ENCODE measurements around the gene EPHB1.
A peak's percentile ranks its signal among the peaks of the same experiment; 100 is the strongest.

EPHB1 gene

DNA sequence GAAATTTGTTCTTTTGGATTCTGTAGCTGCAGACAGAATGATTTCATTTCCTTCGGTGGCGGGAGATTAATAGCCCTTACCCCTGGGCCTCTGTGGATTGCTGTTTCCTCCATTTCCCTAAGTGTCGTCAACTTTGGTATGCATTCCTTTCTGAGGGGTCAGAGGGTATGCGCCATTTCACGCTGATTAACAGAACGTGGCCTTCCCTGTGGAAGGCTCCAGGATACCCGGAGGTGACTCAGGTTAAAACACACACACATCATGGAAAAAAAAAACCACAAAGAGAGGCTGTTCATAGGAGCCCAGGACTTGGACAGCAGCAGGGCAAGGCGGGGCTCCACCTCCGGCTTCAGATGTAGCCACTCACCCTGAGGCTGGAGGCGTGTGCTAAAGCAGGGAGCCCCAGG lies 51.9 kb downstream of the EPHB1 start:
- no peak overlapping the region for H3K4me3 ChIP-seq (ENCODE audit: insufficient read length, low read depth)
- no peaks in the 10 kb centered on the region for H3K36me3 ChIP-seq (ENCODE audit: insufficient read depth, insufficient read length, low read length)
- no peaks in the 10 kb centered on the region for H3K9me3 ChIP-seq (ENCODE audit: insufficient read depth, low read length)
- TF ChIP-seq ZNF274 (IDR thresholded peaks at IDR 0.05; ENCODE audit: low read depth, low read length): no peak
- no peak for TF ChIP-seq YY1 (IDR thresholded peaks at IDR 0.05; ENCODE audit: insufficient read depth, insufficient read length)
- no peak for TF ChIP-seq SUZ12 (IDR thresholded peaks at IDR 0.05; ENCODE audit: extremely low read depth, insufficient read depth, insufficient read length)
- H3K9ac ChIP-seq (ENCODE audit: insufficient read length, low read depth): no peak overlapping the region
- H3K27me3 ChIP-seq (ENCODE audit: insufficient read depth, insufficient read length): no peaks in the 10 kb centered on the region
- peaks cover 5% of the 10 kb centered on the region for H3K4me1 ChIP-seq (ENCODE audit: insufficient read depth, insufficient read length)
- DNase-seq (ENCODE audit: low read depth, low spot score): peak; percentile 16

DNA sequence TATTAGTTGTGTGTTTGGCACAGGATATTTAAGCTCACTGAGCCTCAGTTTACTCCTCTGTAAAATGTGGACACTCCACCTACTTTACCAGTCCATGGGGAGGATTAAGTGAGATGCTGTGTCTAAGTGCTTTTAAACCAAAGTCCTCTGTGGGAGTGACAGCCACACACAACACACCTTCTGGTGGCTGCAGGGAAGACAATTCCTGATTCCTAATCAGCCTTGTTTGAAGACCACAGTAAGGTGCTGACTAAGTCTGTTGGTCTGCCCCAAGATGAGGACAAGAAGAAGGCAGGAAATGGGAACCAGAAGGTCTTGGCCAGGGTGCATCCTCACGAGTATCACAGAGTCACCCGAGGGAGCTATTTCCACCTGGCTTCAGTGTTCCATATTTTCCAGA lies 52.3 kb downstream of the EPHB1 start:
- TF ChIP-seq YY1 (IDR thresholded peaks at IDR 0.05; ENCODE audit: insufficient read depth, insufficient read length) (no peak), SUZ12 (IDR thresholded peaks at IDR 0.05; ENCODE audit: extremely low read depth, insufficient read depth, insufficient read length) (no peak), ZNF274 (IDR thresholded peaks at IDR 0.05; ENCODE audit: low read depth, low read length) (no peak)
- Histone ChIP-seq H3K4me1 (ENCODE audit: insufficient read depth, insufficient read length) (peaks cover 5% of the 10 kb centered on the region), H3K9me3 (ENCODE audit: insufficient read depth, low read length) (no peaks in the 10 kb centered on the region), H3K4me3 (ENCODE audit: insufficient read length, low read depth) (no peak overlapping the region), H3K36me3 (ENCODE audit: insufficient read depth, insufficient read length, low read length) (no peaks in the 10 kb centered on the region), H3K9ac (ENCODE audit: insufficient read length, low read depth) (no peak overlapping the region), H3K27me3 (ENCODE audit: insufficient read depth, insufficient read length) (no peaks in the 10 kb centered on the region)
- no peak for DNase-seq (ENCODE audit: low read depth, low spot score)

- no peak overlapping the region for H3K9ac ChIP-seq (ENCODE audit: insufficient read length, low read depth)
- no peak overlapping the region for H3K4me3 ChIP-seq (ENCODE audit: insufficient read length, low read depth)
- no peaks in the 10 kb centered on the region for H3K36me3 ChIP-seq (ENCODE audit: insufficient read depth, insufficient read length, low read length)
- no peak for DNase-seq (ENCODE audit: low read depth, low spot score)
- no peaks in the 10 kb centered on the region for H3K9me3 ChIP-seq (ENCODE audit: insufficient read depth, low read length)
- H3K4me1 ChIP-seq (ENCODE audit: insufficient read depth, insufficient read length): peaks cover 8% of the 10 kb centered on the region
- H3K27me3 ChIP-seq (ENCODE audit: insufficient read depth, insufficient read length): no peaks in the 10 kb centered on the region
- TF ChIP-seq SUZ12 (IDR thresholded peaks at IDR 0.05; ENCODE audit: extremely low read depth, insufficient read depth, insufficient read length) (no peak), ZNF274 (IDR thresholded peaks at IDR 0.05; ENCODE audit: low read depth, low read length) (no peak), YY1 (IDR thresholded peaks at IDR 0.05; ENCODE audit: insufficient read depth, insufficient read length) (no peak)
Measured at GRCh38 chr3:134849561-134849960, 54.5 kb downstream of the EPHB1 start.

DNA sequence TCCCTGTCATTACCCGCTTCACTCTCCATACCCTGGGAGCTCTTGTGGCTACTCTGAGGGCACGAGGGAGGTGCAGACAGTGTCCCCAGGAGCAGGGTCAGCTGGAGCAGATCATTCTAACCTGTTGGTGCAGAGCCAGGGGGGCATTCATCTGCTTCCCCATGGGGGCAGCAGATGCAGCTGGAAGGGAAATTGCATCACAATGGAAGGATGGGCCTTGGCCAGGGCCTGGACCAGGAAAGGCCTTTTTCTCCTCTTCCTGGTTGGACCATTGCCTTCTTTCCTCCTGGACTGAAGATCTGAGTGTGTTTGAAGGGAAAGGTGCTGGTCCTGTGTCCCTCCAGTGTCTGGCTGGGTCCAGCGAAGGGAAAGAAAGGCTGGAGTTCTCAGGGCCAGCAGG lies 55.7 kb downstream of the EPHB1 start:
- TF ChIP-seq ZNF274 (IDR thresholded peaks at IDR 0.05; ENCODE audit: low read depth, low read length) (no peak), YY1 (IDR thresholded peaks at IDR 0.05; ENCODE audit: insufficient read depth, insufficient read length) (no peak), SUZ12 (IDR thresholded peaks at IDR 0.05; ENCODE audit: extremely low read depth, insufficient read depth, insufficient read length) (no peak)
- Histone ChIP-seq H3K9ac (ENCODE audit: insufficient read length, low read depth) (no peak overlapping the region), H3K4me3 (ENCODE audit: insufficient read length, low read depth) (no peak overlapping the region), H3K36me3 (ENCODE audit: insufficient read depth, insufficient read length, low read length) (no peaks in the 10 kb centered on the region), H3K27me3 (ENCODE audit: insufficient read depth, insufficient read length) (no peaks in the 10 kb centered on the region), H3K9me3 (ENCODE audit: insufficient read depth, low read length) (no peaks in the 10 kb centered on the region), H3K4me1 (ENCODE audit: insufficient read depth, insufficient read length) (peaks cover 8% of the 10 kb centered on the region)
- no peak for DNase-seq (ENCODE audit: low read depth, low spot score)

- Histone ChIP-seq H3K27me3 (ENCODE audit: insufficient read depth, insufficient read length) (no peaks in the 10 kb centered on the region), H3K36me3 (ENCODE audit: insufficient read depth, insufficient read length, low read length) (no peaks in the 10 kb centered on the region), H3K9me3 (ENCODE audit: insufficient read depth, low read length) (no peaks in the 10 kb centered on the region), H3K4me1 (ENCODE audit: insufficient read depth, insufficient read length) (peaks cover 8% of the 10 kb centered on the region), H3K4me3 (ENCODE audit: insufficient read length, low read depth) (no peak overlapping the region), H3K9ac (ENCODE audit: insufficient read length, low read depth) (no peak overlapping the region)
- no peak for TF ChIP-seq ZNF274 (IDR thresholded peaks at IDR 0.05; ENCODE audit: low read depth, low read length)
- no peak for TF ChIP-seq YY1 (IDR thresholded peaks at IDR 0.05; ENCODE audit: insufficient read depth, insufficient read length)
- TF ChIP-seq SUZ12 (IDR thresholded peaks at IDR 0.05; ENCODE audit: extremely low read depth, insufficient read depth, insufficient read length): no peak
- no peak for DNase-seq (ENCODE audit: low read depth, low spot score)
Measured at GRCh38 chr3:134852132-134852531, 57.1 kb downstream of the EPHB1 start.

DNA sequence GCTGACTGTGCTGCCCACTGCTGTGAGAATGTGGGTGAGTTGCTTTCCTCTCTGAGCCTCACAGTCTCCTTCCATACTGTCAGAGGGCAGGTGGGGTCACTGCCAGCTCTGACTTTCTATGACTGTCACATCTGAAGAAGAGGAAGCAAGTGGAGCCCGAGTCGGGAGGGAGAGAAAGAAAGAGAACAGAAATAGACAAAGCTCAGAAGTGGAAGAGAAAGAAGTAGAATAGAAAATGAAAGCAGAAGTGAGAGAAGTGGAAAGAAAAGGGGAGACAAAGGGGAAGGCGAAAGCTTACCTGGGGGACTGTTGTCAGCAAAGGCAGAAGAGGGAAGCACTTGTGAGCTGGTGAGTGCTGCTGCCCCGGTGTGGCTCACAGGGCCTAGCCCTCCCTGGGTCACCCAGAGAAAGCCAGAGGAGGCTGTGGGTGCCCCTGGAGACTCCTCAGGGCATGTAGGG lies 57.9 kb downstream of the EPHB1 start:
- Histone ChIP-seq H3K36me3 (ENCODE audit: insufficient read depth, insufficient read length, low read length) (no peaks in the 10 kb centered on the region), H3K9ac (ENCODE audit: insufficient read length, low read depth) (no peak overlapping the region), H3K4me1 (ENCODE audit: insufficient read depth, insufficient read length) (peaks cover 8% of the 10 kb centered on the region), H3K27me3 (ENCODE audit: insufficient read depth, insufficient read length) (no peaks in the 10 kb centered on the region), H3K4me3 (ENCODE audit: insufficient read length, low read depth) (no peak overlapping the region), H3K9me3 (ENCODE audit: insufficient read depth, low read length) (no peaks in the 10 kb centered on the region)
- DNase-seq (ENCODE audit: low read depth, low spot score): no peak
- TF ChIP-seq ZNF274 (IDR thresholded peaks at IDR 0.05; ENCODE audit: low read depth, low read length) (no peak), YY1 (IDR thresholded peaks at IDR 0.05; ENCODE audit: insufficient read depth, insufficient read length) (no peak)

GRCh38 chr3:134854254-134854653 lies 59.2 kb downstream of the EPHB1 start:
- no peak for DNase-seq (ENCODE audit: low read depth, low spot score)
- H3K4me1 ChIP-seq (ENCODE audit: insufficient read depth, insufficient read length): peaks cover 8% of the 10 kb centered on the region
- TF ChIP-seq YY1 (IDR thresholded peaks at IDR 0.05; ENCODE audit: insufficient read depth, insufficient read length) (no peak), SUZ12 (IDR thresholded peaks at IDR 0.05; ENCODE audit: extremely low read depth, insufficient read depth, insufficient read length) (no peak), ZNF274 (IDR thresholded peaks at IDR 0.05; ENCODE audit: low read depth, low read length) (no peak)
- H3K9me3 ChIP-seq (ENCODE audit: insufficient read depth, low read length): no peaks in the 10 kb centered on the region
- H3K9ac ChIP-seq (ENCODE audit: insufficient read length, low read depth): no peak overlapping the region
- H3K4me3 ChIP-seq (ENCODE audit: insufficient read length, low read depth): no peak overlapping the region
- H3K36me3 ChIP-seq (ENCODE audit: insufficient read depth, insufficient read length, low read length): no peaks in the 10 kb centered on the region
- H3K27me3 ChIP-seq (ENCODE audit: insufficient read depth, insufficient read length): no peaks in the 10 kb centered on the region

DNA sequence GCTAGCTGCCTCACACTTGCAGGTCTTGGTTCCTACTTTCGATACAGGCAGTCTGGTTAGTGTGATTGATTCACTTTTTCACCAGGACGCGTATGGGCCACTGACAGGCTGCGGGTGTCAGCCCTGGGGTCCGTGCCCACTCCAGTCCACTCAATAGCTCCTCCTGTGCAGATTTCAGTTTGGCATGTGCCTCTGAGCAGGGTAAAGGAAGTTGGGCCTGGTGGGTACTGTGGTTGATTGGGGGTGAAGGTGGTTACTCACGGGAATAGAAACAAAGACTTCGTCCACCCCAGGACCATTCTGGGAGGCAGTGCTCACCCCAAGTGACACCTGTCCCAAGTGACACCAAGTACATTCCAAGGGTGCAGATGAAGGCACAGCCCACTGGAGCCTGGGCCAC lies 62.3 kb downstream of the EPHB1 start:
- no peak for DNase-seq (ENCODE audit: low read depth, low spot score)
- Histone ChIP-seq H3K4me1 (ENCODE audit: insufficient read depth, insufficient read length) (peaks cover 3% of the 10 kb centered on the region), H3K9me3 (ENCODE audit: insufficient read depth, low read length) (no peaks in the 10 kb centered on the region), H3K4me3 (ENCODE audit: insufficient read length, low read depth) (no peak overlapping the region), H3K27me3 (ENCODE audit: insufficient read depth, insufficient read length) (no peaks in the 10 kb centered on the region), H3K9ac (ENCODE audit: insufficient read length, low read depth) (no peak overlapping the region), H3K36me3 (ENCODE audit: insufficient read depth, insufficient read length, low read length) (no peaks in the 10 kb centered on the region)
- TF ChIP-seq SUZ12 (IDR thresholded peaks at IDR 0.05; ENCODE audit: extremely low read depth, insufficient read depth, insufficient read length) (no peak), ZNF274 (IDR thresholded peaks at IDR 0.05; ENCODE audit: low read depth, low read length) (no peak), YY1 (IDR thresholded peaks at IDR 0.05; ENCODE audit: insufficient read depth, insufficient read length) (no peak)

All from NT2/D1 (cell line).